Measurements from ENCODE around the gene KIF18A. TPM values are rescaled to one million over a fixed set of nuclear protein-coding genes. Genes with fewer than 3 reads are reported as not detected.

Gene KIF18A
- total RNA-seq, 1 experiment from 2014 or later: 20.6 TPM

GRCh38 chr11:28110108-28110820 lies 2.3 kb upstream of the KIF18A start (continued):
- no peak for TF ChIP-seq E2F5 (CRISPR knock-in tag; IDR thresholded peaks at IDR 0.05)
- no peak for TF ChIP-seq JAZF1 (CRISPR knock-in tag; IDR thresholded peaks at IDR 0.05)
- TF ChIP-seq ATF2 (CRISPR knock-in tag; IDR thresholded peaks at IDR 0.05; ENCODE audit: borderline replicate concordance, low read depth): no peak
- peak; percentile 76 for TF ChIP-seq ETV6 (CRISPR knock-in tag; IDR thresholded peaks at IDR 0.05)
- TF ChIP-seq GTF2I (CRISPR knock-in tag; conservative IDR thresholded peaks at IDR 0.05): no peak
- TF ChIP-seq ARID4B (CRISPR knock-in tag; IDR thresholded peaks at IDR 0.05; ENCODE audit: borderline replicate concordance): 0 out of 2 replicates have a peak, but pooled peaks have one; percentile 75
- TF ChIP-seq ZNF317 (CRISPR knock-in tag; IDR thresholded peaks at IDR 0.05; ENCODE audit: borderline replicate concordance, low read depth): no peak
- TF ChIP-seq ZBTB43 (CRISPR knock-in tag; IDR thresholded peaks at IDR 0.05): no peak; the same call in 1 of the 2 replicates
- TF ChIP-seq TEAD1 (CRISPR knock-in tag; IDR thresholded peaks at IDR 0.05): peak; percentile 58
- no peak for TF ChIP-seq ZMAT4 (CRISPR knock-in tag; IDR thresholded peaks at IDR 0.05)
- peak; percentile 31; the same call in 1 of the 2 replicates for TF ChIP-seq TCF7 (CRISPR knock-in tag; IDR thresholded peaks at IDR 0.05; ENCODE audit: low read depth)
- no peak for TF ChIP-seq FOXJ3 (CRISPR knock-in tag; IDR thresholded peaks at IDR 0.05; ENCODE audit: borderline replicate concordance)
- no peak for TF ChIP-seq SOX15 (CRISPR knock-in tag; IDR thresholded peaks at IDR 0.05)
- TF ChIP-seq PRRX2 (CRISPR knock-in tag; IDR thresholded peaks at IDR 0.05): no peak
- no peak for TF ChIP-seq ZNF232 (CRISPR knock-in tag; IDR thresholded peaks at IDR 0.05)
- TF ChIP-seq ZNF416 (CRISPR knock-in tag; IDR thresholded peaks at IDR 0.05): no peak
- TF ChIP-seq CTCF (IDR thresholded peaks at IDR 0.05): no peak
- TF ChIP-seq ZNF671 (CRISPR knock-in tag; IDR thresholded peaks at IDR 0.05): no peak
- no peak for TF ChIP-seq ZNF219 (CRISPR knock-in tag; IDR thresholded peaks at IDR 0.05; ENCODE audit: borderline replicate concordance)
- no peak for TF ChIP-seq RORB (CRISPR knock-in tag; IDR thresholded peaks at IDR 0.05)
- TF ChIP-seq GRHL2 (CRISPR knock-in tag; IDR thresholded peaks at IDR 0.05; ENCODE audit: insufficient replicate concordance, severe bottlenecking): no peak
- no peak for TF ChIP-seq PRDM15 (CRISPR knock-in tag; IDR thresholded peaks at IDR 0.05)
